Measurements from ENCODE around the gene PGA3.

GRCh38 chr11:61173456-61173855, 29.9 kb upstream of the PGA3 start:
- TF ChIP-seq CTCF (IDR thresholded peaks at IDR 0.05) = no peak
- no peak for TF ChIP-seq POLR2A (IDR thresholded peaks at IDR 0.05)
- TF ChIP-seq POLR2AphosphoS5 (IDR thresholded peaks at IDR 0.05) = no peak
- TF ChIP-seq EP300 (IDR thresholded peaks at IDR 0.05) = no peak
